DOHH2 (cell line): Measurements from ENCODE around the gene MYBL2.

Experiments
- H3F3A ChIP-seq: fragments of 200-600 bp; sonication (generic), shearing (Covaris generic); 2 replicates; pipeline ENCODE4 v1.6.0; 2016; ENCODE audit warnings: antibody characterized with exemption, mild to moderate bottlenecking; ENCODE audit not compliant: control insufficient read depth, insufficient read depth
- H3K27ac ChIP-seq: fragments of 200-600 bp; sonication (generic); 2 replicates; pipeline ENCODE4 v1.5.1; 2014; ENCODE audit warnings: low read depth, mild to moderate bottlenecking, low read length, moderate library complexity
- H3K27me3 ChIP-seq: fragments of 200-600 bp; sonication (generic); 2 replicates; pipeline ENCODE4 v1.6.1; 2014; ENCODE audit warnings: mild to moderate bottlenecking, low read length, mixed read lengths; ENCODE audit not compliant: control insufficient read depth
- H3K36me3 ChIP-seq: fragments of 200-600 bp; sonication (generic); 2 replicates; pipeline ENCODE4 v1.6.1; 2014; ENCODE audit warnings: mild to moderate bottlenecking, low read length, moderate library complexity, mixed read lengths; ENCODE audit not compliant: control insufficient read depth
- H3K4me1 ChIP-seq: fragments of 200-600 bp; sonication (generic); 2 replicates; pipeline ENCODE4 v1.6.1; 2014; ENCODE audit warnings: mild to moderate bottlenecking, low read length, mixed read lengths; ENCODE audit not compliant: control insufficient read depth
- H3K4me2 ChIP-seq: fragments of 200-600 bp; sonication (generic); 2 replicates; pipeline ENCODE4 v1.6.0; 2014; ENCODE audit warnings: mild to moderate bottlenecking, low read length, moderate library complexity
- H3K4me3 ChIP-seq: fragments of 200-600 bp; sonication (generic); 2 replicates; pipeline ENCODE4 v1.5.1; 2014; ENCODE audit warnings: mild to moderate bottlenecking, low read length, mixed read lengths
- H3K79me2 ChIP-seq: fragments of 200-600 bp; sonication (generic); 2 replicates; pipeline ENCODE4 v1.6.1; 2014; ENCODE audit warnings: mild to moderate bottlenecking, low read length, mixed read lengths; ENCODE audit not compliant: control insufficient read depth
- H3K9me2 ChIP-seq: fragments of 200-600 bp; sonication (generic); replicated peaks from 2 replicates; pipeline ENCODE4 v1.6.1; 2014; ENCODE audit warnings: mild to moderate bottlenecking, low read length, mixed read lengths; ENCODE audit not compliant: control insufficient read depth
- H3K9me3 ChIP-seq: fragments of 200-600 bp; sonication (generic); 2 replicates; pipeline ENCODE4 v1.6.1; 2014; ENCODE audit warnings: antibody characterized with exemption, low read length, mixed read lengths; ENCODE audit not compliant: control insufficient read depth, insufficient read depth
- H4K20me1 ChIP-seq: fragments of 200-600 bp; sonication (generic); 2 replicates; pipeline ENCODE4 v1.6.0; 2014; ENCODE audit warnings: low read depth, mild to moderate bottlenecking, antibody characterized with exemption, low read length, moderate library complexity; ENCODE audit not compliant: control insufficient read depth, insufficient read depth
- CTCF ChIP-seq: fragments of 200-600 bp; sonication (generic); IDR thresholded peaks from one replicate; pipeline ENCODE4 v1.5.1; 2014; ENCODE audit warnings: antibody characterized with exemption, mild to moderate bottlenecking, low read depth, low read length; ENCODE audit not compliant: poor library complexity, severe bottlenecking
- EZH2phosphoT487 ChIP-seq: fragments of 200-600 bp; sonication (generic); IDR thresholded peaks from 2 replicates; pipeline ENCODE4 v1.6.1; 2017; ENCODE audit warnings: borderline replicate concordance, mild to moderate bottlenecking, antibody characterized with exemption, low read length, moderate library complexity, mixed read lengths

Gene MYBL2

GRCh38 chr20:43665466-43666176 is 1.3 kb upstream of the MYBL2 start:
- Histone ChIP-seq H3K4me2 (no peak overlapping the region), H3K4me1 (peaks cover 52% of the 10 kb centered on the region), H3F3A (no peaks in the 10 kb centered on the region; the same call in 1 of the 2 replicates), H3K27me3 (no peaks in the 10 kb centered on the region), H3K27ac (no peak overlapping the region), H3K9me2 (no peaks in the 10 kb centered on the region), H3K36me3 (peaks cover 34% of the 10 kb centered on the region), H3K9me3 (no peaks in the 10 kb centered on the region), H3K4me3 (no peak overlapping the region), H3K79me2 (peaks cover 36% of the 10 kb centered on the region), H4K20me1 (peaks cover 23% of the 10 kb centered on the region)
- TF ChIP-seq EZH2phosphoT487 (no peak), CTCF (no peak)

- peaks cover 55% of the 10 kb centered on the region for H3K79me2 ChIP-seq
- H3K4me1 ChIP-seq = peaks cover 56% of the 10 kb centered on the region
- TF ChIP-seq EZH2phosphoT487 (no peak), CTCF (no peak)
Observed at GRCh38 chr20:43667341-43668132, 623 bp downstream of the MYBL2 start.

GRCh38 chr20:43669332-43669731 is 2.4 kb downstream of the MYBL2 start:
- peaks cover 73% of the 10 kb centered on the region for H3K79me2 ChIP-seq
- no peaks in the 10 kb centered on the region for H3K9me3 ChIP-seq
- no peaks in the 10 kb centered on the region for H3K27me3 ChIP-seq
- H4K20me1 ChIP-seq = peaks cover 23% of the 10 kb centered on the region
- H3K36me3 ChIP-seq = peaks cover 65% of the 10 kb centered on the region
- no peaks in the 10 kb centered on the region; the same call in 1 of the 2 replicates for H3F3A ChIP-seq
- peak overlapping the region; percentile 92 for H3K4me2 ChIP-seq
- TF ChIP-seq CTCF = no peak
- no peak for TF ChIP-seq EZH2phosphoT487
- H3K4me3 ChIP-seq = peak overlapping the region; percentile 88
- H3K9me2 ChIP-seq = no peaks in the 10 kb centered on the region
- H3K27ac ChIP-seq = no peak overlapping the region
- H3K4me1 ChIP-seq = peaks cover 54% of the 10 kb centered on the region

More at GRCh38 chr20:43667341-43668132, 623 bp downstream of the MYBL2 start:
- no peaks in the 10 kb centered on the region for H3K9me2 ChIP-seq
- H3K36me3 ChIP-seq = peaks cover 48% of the 10 kb centered on the region
- peak overlapping the region; percentile 92 for H3K4me2 ChIP-seq
- H3K9me3 ChIP-seq = no peaks in the 10 kb centered on the region
- no peaks in the 10 kb centered on the region; the same call in 1 of the 2 replicates for H3F3A ChIP-seq
- no peaks in the 10 kb centered on the region for H3K27me3 ChIP-seq
- H3K27ac ChIP-seq = peak overlapping the region; percentile 79
- H4K20me1 ChIP-seq = peaks cover 23% of the 10 kb centered on the region
- peak overlapping the region; percentile 88 for H3K4me3 ChIP-seq
